Measurements from ENCODE around the gene CYP2B6.
"Not testable (repeated sequence)": the region's sequence is repeated elsewhere in the genome, so short reads cannot be mapped to it uniquely, and the experiment has no call there.

CYP2B6 gene
- total RNA-seq = 0 to 2.4 (median 0) reads per million in 17 experiments

GRCh38 chr19:40990972-40991381 is at the start of gene CYP2B6:
Gene CYP2B6, plus strand, starts transcription at chr19:40991282. Its CDS starts 24 bp downstream, at chr19:40991306.
- DNase-seq = no peak

- no peak for DNase-seq
These were observed 49.4 kb upstream of the CYP2B6 start for GRCh38 chr19:40941481-40942219.

- no peak for DNase-seq
These were observed 45.4 kb upstream of the CYP2B6 start for GRCh38 chr19:40945645-40946044.

- DNase-seq = no peak
These were observed 44.0 kb upstream of the CYP2B6 start for GRCh38 chr19:40947114-40947513.

GRCh38 chr19:40947573-40947972 is 43.5 kb upstream of the CYP2B6 start:
- DNase-seq = no peak

GRCh38 chr19:40948580-40949299 is 42.3 kb upstream of the CYP2B6 start:
- no peak for DNase-seq

- peak in 1 of 4 experiments; percentile 9 for DNase-seq
These were observed 36.5 kb upstream of the CYP2B6 start for GRCh38 chr19:40954573-40954972.

- no peak for DNase-seq
These were observed 31.7 kb upstream of the CYP2B6 start for GRCh38 chr19:40959338-40959737.

- DNase-seq = no peak
These were observed 30.9 kb upstream of the CYP2B6 start for GRCh38 chr19:40960062-40960685.

- DNase-seq = no peak
These were observed 30.3 kb upstream of the CYP2B6 start for GRCh38 chr19:40960780-40961179.

GRCh38 chr19:40962460-40962961 is 28.6 kb upstream of the CYP2B6 start:
- DNase-seq = no peak

- not testable (repeated sequence) for DNase-seq
These were observed 26.7 kb upstream of the CYP2B6 start for GRCh38 chr19:40964361-40964760.

GRCh38 chr19:40965351-40965750 is 25.7 kb upstream of the CYP2B6 start:
- DNase-seq = not testable (repeated sequence)

- DNase-seq = not testable (repeated sequence)
These were observed 24.5 kb upstream of the CYP2B6 start for GRCh38 chr19:40966591-40966990.

- not testable (repeated sequence) for DNase-seq
These were observed 23.0 kb upstream of the CYP2B6 start for GRCh38 chr19:40968065-40968464.

- not testable (repeated sequence) for DNase-seq
These were observed 21.4 kb upstream of the CYP2B6 start for GRCh38 chr19:40969721-40970120.

- not testable (repeated sequence) for DNase-seq
These were observed 20.4 kb upstream of the CYP2B6 start for GRCh38 chr19:40970396-40971345.

- DNase-seq = peak; percentile 83 to 89 (median 88)
These were observed 16.4 kb upstream of the CYP2B6 start for GRCh38 chr19:40974633-40975037.

GRCh38 chr19:40976134-40976533 is 14.9 kb upstream of the CYP2B6 start:
- DNase-seq = no peak

- no peak for DNase-seq
These were observed 14.4 kb upstream of the CYP2B6 start for GRCh38 chr19:40976724-40977123.

- not testable (repeated sequence) for DNase-seq
These were observed 11.3 kb upstream of the CYP2B6 start for GRCh38 chr19:40979759-40980158.

Data from suppressor macrophage (primary cell).